Endothelial cell of umbilical vein (primary cell): ENCODE measurements around the gene STOM. TPM values are rescaled to one million over a fixed set of nuclear protein-coding genes. Genes with fewer than 3 reads are reported as not detected.

ENCODE experiments used
- BruUV-seq: library from RNA; stranded (reverse); fragments of 400-500 nt; replicated peaks from 2 replicates; lab custom pipeline; 2021; lab: Mats Ljungman, UMichigan
- CTCF ChIA-PET: fragments of 300-600, 350-600 bp; sonication (Branson Sonifier 250); formaldehyde crosslinking; loops from one replicate; lab custom pipeline; 2021; ENCODE audit warnings: antibody characterized with exemption, inconsistent platforms; lab: Charles Lee
- POLR2A ChIA-PET: fragments of 300-600, 350-600 bp; sonication (Branson Sonifier 250); formaldehyde crosslinking; loops from one replicate; lab custom pipeline; 2021; ENCODE audit warnings: antibody characterized with exemption, inconsistent platforms; lab: Charles Lee
- DNase-seq: peaks from one replicate; pipeline ENCODE4 v3.0.0-alpha.2; 2011; ENCODE audit warnings: low read depth, low spot score
- FAIRE-seq: peaks from 2 replicates; lab custom pipeline; 2011; peaks lifted over from hg19 to GRCh38; lab: Jason Lieb, UNC
- H2AFZ ChIP-seq: 2 replicates; pipeline ENCODE4 v1.6.0; 2012; ENCODE audit warnings: low read depth, low read length, control low read depth, inconsistent platforms
- H3K27ac ChIP-seq: 2 replicates; pipeline ENCODE4 v1.5.1; 2011; ENCODE audit warnings: low read depth, mild to moderate bottlenecking, control low read depth, low read length, moderate library complexity; ENCODE audit not compliant: insufficient read depth
- H3K27me3 ChIP-seq, 2 experiments: 2 replicates each; pipeline versions ENCODE4 v1.6.0 to v1.6.1; 2011; ENCODE audit warnings: low read length in 2 of 2, mixed read lengths in 1 of 2; ENCODE audit not compliant: control insufficient read depth in 2 of 2, insufficient read depth in 2 of 2
- H3K36me3 ChIP-seq, 2 experiments: 2 replicates in 1 of 2; 3 replicates in 1 of 2; pipeline ENCODE4 v1.5.1; 2011; ENCODE audit warnings: low read length in 2 of 2, mild to moderate bottlenecking in 1 of 2, moderate library complexity in 1 of 2; ENCODE audit not compliant: control insufficient read depth in 2 of 2, insufficient read depth in 2 of 2; ENCODE audit errors: extremely low read depth in 1 of 2
- H3K4me1 ChIP-seq: 3 replicates; pipeline ENCODE4 v1.5.1; 2011; ENCODE audit warnings: mild to moderate bottlenecking, low read length; ENCODE audit not compliant: control insufficient read depth, insufficient read depth; ENCODE audit errors: extremely low read depth
- H3K4me2 ChIP-seq: 2 replicates; pipeline ENCODE4 v1.6.1; 2011; ENCODE audit warnings: low read length, control low read depth, mixed read lengths; ENCODE audit not compliant: insufficient read depth
- H3K4me3 ChIP-seq, 3 experiments: fragments of 200-600 bp in 1 of 3; sonication (generic), shearing (Covaris generic) in 1 of 3; replicated peaks in 1 of 3; 2 replicates each; pipeline ENCODE4 v1.5.1; 2011 to 2016; ENCODE audit warnings: control low read depth in 3 of 3, low read length in 3 of 3, mild to moderate bottlenecking in 2 of 3, inconsistent platforms in 1 of 3, low read depth in 1 of 3, moderate library complexity in 1 of 3; ENCODE audit not compliant: insufficient read depth in 1 of 3
- H3K79me2 ChIP-seq: 2 replicates; pipeline ENCODE4 v1.6.0; 2012; ENCODE audit warnings: low read length, inconsistent platforms; ENCODE audit not compliant: control insufficient read depth, insufficient read depth
- H3K9ac ChIP-seq: replicated peaks from 2 replicates; pipeline ENCODE3; 2011; ENCODE audit warnings: low read length, control low read depth; ENCODE audit not compliant: insufficient read depth; ENCODE audit errors: extremely low read depth
- H3K9me1 ChIP-seq: replicated peaks from 3 replicates; pipeline ENCODE4 v1.6.0; 2011; ENCODE audit warnings: mild to moderate bottlenecking, low read length; ENCODE audit not compliant: control insufficient read depth, insufficient read depth; ENCODE audit errors: extremely low read depth
- H3K9me3 ChIP-seq: replicated peaks from 2 replicates; pipeline ENCODE4 v1.5.1; 2012; ENCODE audit warnings: low read length, inconsistent platforms; ENCODE audit not compliant: control insufficient read depth, insufficient read depth
- H4K20me1 ChIP-seq: replicated peaks from 2 replicates; pipeline ENCODE3; 2011; ENCODE audit warnings: mild to moderate bottlenecking, low read length; ENCODE audit not compliant: control insufficient read depth, insufficient read depth; ENCODE audit errors: extremely low read depth
- CTCF ChIP-seq, 2 donors: IDR thresholded peaks; 1 replicate in 1 of 2; 2 replicates in 1 of 2; pipeline ENCODE4 v1.5.1; 2011; ENCODE audit warnings: low read length in 2 of 2, mild to moderate bottlenecking in 2 of 2, moderate library complexity in 2 of 2, control low read depth in 1 of 2, inconsistent platforms in 1 of 2, low read depth in 1 of 2; ENCODE audit not compliant: insufficient read depth in 1 of 2; ENCODE audit errors: extremely low read depth in 1 of 2
- EZH2 ChIP-seq: IDR thresholded peaks from 2 replicates; pipeline ENCODE4 v1.6.1; 2012; ENCODE audit warnings: borderline replicate concordance, low read depth, mild to moderate bottlenecking, moderate library complexity, low read length, inconsistent platforms; ENCODE audit not compliant: severe bottlenecking
- FOS ChIP-seq: IDR thresholded peaks from 2 replicates; pipeline ENCODE4 v1.6.1; 2011; ENCODE audit warnings: mild to moderate bottlenecking, low read length, moderate library complexity, borderline replicate concordance; ENCODE audit not compliant: insufficient read depth
- GATA2 ChIP-seq: IDR thresholded peaks from 2 replicates; pipeline ENCODE4 v1.7.0; 2011; ENCODE audit warnings: low read depth, mild to moderate bottlenecking, moderate library complexity, mixed read lengths, low read length; ENCODE audit not compliant: insufficient read length, insufficient read depth
- JUN ChIP-seq: IDR thresholded peaks from 2 replicates; pipeline ENCODE4 v1.6.1; 2011; ENCODE audit warnings: borderline replicate concordance, low read depth; ENCODE audit not compliant: insufficient read length, insufficient read depth
- MAX ChIP-seq: IDR thresholded peaks from 2 replicates; pipeline ENCODE4 v1.6.1; 2011; ENCODE audit not compliant: insufficient read depth, insufficient read length
- MYC ChIP-seq: IDR thresholded peaks from one replicate; pipeline ENCODE4 v1.6.1; 2011; ENCODE audit warnings: mild to moderate bottlenecking, low read depth, low read length
- POLR2A ChIP-seq: IDR thresholded peaks from 2 replicates; pipeline ENCODE4 v1.6.1; 2012; ENCODE audit warnings: low read depth, mild to moderate bottlenecking, control low read depth, low read length
- POLR2AphosphoS5 ChIP-seq: IDR thresholded peaks from 2 replicates; pipeline ENCODE4 v1.6.1; 2012; ENCODE audit warnings: low read depth, mild to moderate bottlenecking, control low read depth, low read length, moderate library complexity; ENCODE audit not compliant: insufficient read depth
- dilution Hi-C: fragments of 300-500 bp; cut with MboI; formaldehyde crosslinking; loops from one replicate; pipeline ENCODE4 v1.15.0; 2019; ENCODE audit warnings: low sequenced_read_pairs; ENCODE audit not compliant: extremely low pct_ligation_motif_present
- intact Hi-C: fragments of 100-400 bp; cut with micrococcal nuclease; formaldehyde crosslinking; loops from one replicate; pipeline ENCODE4 v1.10.0; 2022
- polyA plus RNA-seq, 4 experiments: library from polyadenylated mRNA; depleted of rRNA in 3 of 4; stranded (reverse) in 3 of 4; unstranded in 1 of 4; fragments of >200 nt; gene quantifications; 2 replicates each; pipeline versions ENCODE4 v1.2.1 to v1.2.3, GENCODE V29; 2011 to 2012; ENCODE audit warnings: missing spikeins in 1 of 4
- total RNA-seq: library from RNA; stranded (reverse); gene quantifications from 2 replicates; pipeline ENCODE4 v1.2.3, GENCODE V29; 2021

STOM gene
- total and polyA plus RNA-seq, 2 donors (not counting 3 experiments of a cell fraction or from before 2014, with no cell fraction given) = 153 to 170 TPM

GRCh38 chr9:121316852-121317373 is 53.1 kb downstream of the STOM start:
- Histone ChIP-seq H4K20me1 (no peaks in the 10 kb centered on the region), H3K4me3 (no peak overlapping the region), H3K4me2 (no peak overlapping the region), H3K27ac (no peak overlapping the region), H3K27me3 (no peaks in the 10 kb centered on the region), H3K9me1 (no peaks in the 10 kb centered on the region), H3K79me2 (no peaks in the 10 kb centered on the region), H2AFZ (no peak overlapping the region), H3K4me1 (no peaks in the 10 kb centered on the region), H3K36me3 (peaks cover 12 to 28% of the 10 kb centered on the region in 2 experiments), H3K9me3 (no peaks in the 10 kb centered on the region), H3K9ac (no peak overlapping the region)
- dilution Hi-C loops = no loop called here
- POLR2A ChIA-PET = no interaction called here
- intact Hi-C loops = no loop called here
- no TSS peak for BruUV-seq
- CTCF ChIA-PET = interaction anchor here (0.9 to 6.5 kb wide), 6 partner anchors 30 to 123 kb away, joined by 3 to 44 read pairs (median 16); no protein-coding TSS in a partner anchor
- FAIRE-seq (no peak), DNase-seq (no peak)
- no peak for TF ChIP-seq CTCF (IDR thresholded peaks at IDR 0.05; ENCODE audit: extremely low read depth in 1 of 2, insufficient read depth in 1 of 2, low read depth in 1 of 2, low read length in 2 of 2)
- TF ChIP-seq FOS = no peak
- no peak for TF ChIP-seq GATA2
- TF ChIP-seq POLR2AphosphoS5 = no peak

GRCh38 chr9:121316378-121316777 is 53.7 kb downstream of the STOM start:
- Histone ChIP-seq H3K9me3 (no peaks in the 10 kb centered on the region), H3K27ac (no peak overlapping the region), H3K79me2 (no peaks in the 10 kb centered on the region), H3K4me1 (no peaks in the 10 kb centered on the region), H3K9me1 (no peaks in the 10 kb centered on the region), H4K20me1 (no peaks in the 10 kb centered on the region), H3K4me3 (no peak overlapping the region), H3K36me3 (peaks cover 16 to 29% of the 10 kb centered on the region in 2 experiments), H3K4me2 (no peak overlapping the region), H3K9ac (no peak overlapping the region), H3K27me3 (no peaks in the 10 kb centered on the region), H2AFZ (no peak overlapping the region)
- TF ChIP-seq MAX = no peak
- TF ChIP-seq POLR2AphosphoS5 = no peak
- no peak for TF ChIP-seq FOS
- no peak for TF ChIP-seq EZH2
- no peak for TF ChIP-seq GATA2
- no peak for TF ChIP-seq CTCF (IDR thresholded peaks at IDR 0.05; ENCODE audit: extremely low read depth in 1 of 2, insufficient read depth in 1 of 2, low read depth in 1 of 2, low read length in 2 of 2)
- TF ChIP-seq JUN = no peak
- TF ChIP-seq MYC = no peak
- TF ChIP-seq POLR2A = no peak
- DNase-seq = no peak
- no TSS peak for BruUV-seq
- intact Hi-C loops (no loop called here), dilution Hi-C loops (no loop called here)
- CTCF ChIA-PET = interaction anchor here (2.4 to 6.5 kb wide), 3 partner anchors 38 to 124 kb away, joined by 10 to 43 read pairs (median 23); no protein-coding TSS in a partner anchor
- FAIRE-seq = no peak
- POLR2A ChIA-PET = no interaction called here
